Natural killer cell (primary cell): Measurements from ENCODE around the gene P2RX3. TPM values are rescaled to one million over a fixed set of nuclear protein-coding genes. Genes with fewer than 3 reads are reported as not detected.

ENCODE experiments used
- ATAC-seq, 3 donors: fragments of 150-1000 bp in 2 of 3; fragments of 200-7000 bp in 1 of 3; cut with Tn5 transposase; 1 replicate in 1 of 3; 2 replicates in 2 of 3; pipeline ENCODE4 v1.10.0; 2021; ENCODE audit warnings: mild to moderate bottlenecking in 2 of 3, moderate library complexity in 2 of 3
- DNase-seq, 2 donors: peaks; one replicate each; pipeline versions ENCODE4 v3.0.0 to v3.0.0-alpha.2; 2013 to 2021; ENCODE audit warnings: mixed read lengths in 1 of 2
- H3K27ac ChIP-seq: one replicate; pipeline ENCODE4 v1.5.1; 2013; ENCODE audit warnings: mild to moderate bottlenecking, low read length
- H3K27me3 ChIP-seq: one replicate; pipeline ENCODE4 v1.6.1; 2013; ENCODE audit warnings: low read length; ENCODE audit not compliant: control insufficient read depth, insufficient read depth
- H3K36me3 ChIP-seq: one replicate; pipeline ENCODE4 v1.6.1; 2013; ENCODE audit warnings: low read length; ENCODE audit not compliant: control insufficient read depth, insufficient read depth
- H3K4me1 ChIP-seq: one replicate; pipeline ENCODE4 v1.6.1; 2013; ENCODE audit warnings: low read length; ENCODE audit not compliant: control insufficient read depth, insufficient read depth
- H3K4me3 ChIP-seq: one replicate; pipeline ENCODE4 v1.5.1; 2013; ENCODE audit warnings: low read length
- H3K9me3 ChIP-seq: one replicate; pipeline ENCODE4 v1.6.1; 2013; ENCODE audit warnings: low read length; ENCODE audit not compliant: control insufficient read depth, insufficient read depth
- H3K27ac Mint-ChIP-seq, 2 donors: one replicate each; pipeline ENCODE4 v1.8.0; 2022; ENCODE audit warnings: mild to moderate bottlenecking in 2 of 2, mixed read lengths in 2 of 2, moderate library complexity in 1 of 2
- H3K27me3 Mint-ChIP-seq, 2 donors: one replicate each; pipeline ENCODE4 v1.8.0; 2022; ENCODE audit warnings: low read depth in 2 of 2, mixed read lengths in 2 of 2
- H3K36me3 Mint-ChIP-seq: one replicate; pipeline ENCODE4 v1.8.0; 2022; ENCODE audit warnings: mixed read lengths
- H3K4me1 Mint-ChIP-seq, 2 donors: one replicate each; pipeline ENCODE4 v1.8.0; 2022; ENCODE audit warnings: mixed read lengths in 2 of 2
- H3K4me3 Mint-ChIP-seq: one replicate; pipeline ENCODE4 v1.8.0; 2022; ENCODE audit warnings: mild to moderate bottlenecking, moderate library complexity, mixed read lengths
- H3K9me3 Mint-ChIP-seq, 2 donors: one replicate each; pipeline ENCODE4 v1.8.0; 2022; ENCODE audit warnings: mixed read lengths in 2 of 2
- WGBS: methylation state at CpG from one replicate; pipeline ENCODE4 v1.1.7; 2013; ENCODE audit warnings: missing lambda C conversion rate; ENCODE audit not compliant: insufficient coverage; 5-methylcytosine and 5-hydroxymethylcytosine counted together
- intact Hi-C: fragments of 100-400 bp; cut with micrococcal nuclease; formaldehyde crosslinking; loops from one replicate; pipeline ENCODE4 v1.14.2; 2022
- total RNA-seq, 4 donors: library from RNA; stranded (reverse); fragments of 120-200 nt in 1 of 4; gene quantifications; one replicate each; pipeline versions ENCODE4 v1.2.3 to v1.2.4, GENCODE V29; 2013 to 2022
- TF ChIP-seq, protein P1 (sequence below): fragments of 200-600 bp; IDR thresholded peaks from one replicate; pipeline ENCODE4 v1.8.0; 2022; ENCODE audit warnings: antibody characterized with exemption

The P2RX3 gene
- total RNA-seq, 3 donors from 2014 or later (not counting 1 experiment from before 2014, with no cell fraction given): not detected

DNA sequence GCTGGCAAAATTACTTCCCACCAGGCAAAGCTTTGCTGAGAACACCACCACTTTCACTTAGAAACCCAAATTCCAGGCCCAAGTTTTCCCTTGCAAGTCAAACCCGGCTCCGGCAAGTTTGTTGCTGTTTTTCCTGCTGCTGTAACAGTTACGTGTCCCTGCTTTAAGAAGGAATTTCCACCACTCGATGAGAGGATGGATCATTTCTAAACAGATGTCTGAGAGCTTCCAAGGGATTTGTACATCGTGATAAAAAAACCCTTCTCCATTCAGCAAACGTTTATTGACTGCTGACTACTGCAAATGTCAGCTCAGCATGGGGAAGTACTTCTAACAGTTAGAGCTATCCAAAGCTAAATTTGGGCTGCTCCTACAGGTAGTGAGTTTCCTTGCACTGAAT lies 19.7 kb downstream of the P2RX3 start:
- 62% methylated on average over 6 of the region's 6 CpGs for WGBS
- peaks cover 0 to 7% of the 10 kb centered on the region in 2 donors for H3K4me1 Mint-ChIP-seq
- H3K4me3 Mint-ChIP-seq: no peak overlapping the region
- no peaks in the 10 kb centered on the region for H3K36me3 ChIP-seq
- H3K27ac ChIP-seq: no peak overlapping the region
- H3K36me3 Mint-ChIP-seq: no peaks in the 10 kb centered on the region
- H3K27me3 ChIP-seq: no peaks in the 10 kb centered on the region
- no peaks in the 10 kb centered on the region for H3K9me3 Mint-ChIP-seq
- TF ChIP-seq, protein P1, sequence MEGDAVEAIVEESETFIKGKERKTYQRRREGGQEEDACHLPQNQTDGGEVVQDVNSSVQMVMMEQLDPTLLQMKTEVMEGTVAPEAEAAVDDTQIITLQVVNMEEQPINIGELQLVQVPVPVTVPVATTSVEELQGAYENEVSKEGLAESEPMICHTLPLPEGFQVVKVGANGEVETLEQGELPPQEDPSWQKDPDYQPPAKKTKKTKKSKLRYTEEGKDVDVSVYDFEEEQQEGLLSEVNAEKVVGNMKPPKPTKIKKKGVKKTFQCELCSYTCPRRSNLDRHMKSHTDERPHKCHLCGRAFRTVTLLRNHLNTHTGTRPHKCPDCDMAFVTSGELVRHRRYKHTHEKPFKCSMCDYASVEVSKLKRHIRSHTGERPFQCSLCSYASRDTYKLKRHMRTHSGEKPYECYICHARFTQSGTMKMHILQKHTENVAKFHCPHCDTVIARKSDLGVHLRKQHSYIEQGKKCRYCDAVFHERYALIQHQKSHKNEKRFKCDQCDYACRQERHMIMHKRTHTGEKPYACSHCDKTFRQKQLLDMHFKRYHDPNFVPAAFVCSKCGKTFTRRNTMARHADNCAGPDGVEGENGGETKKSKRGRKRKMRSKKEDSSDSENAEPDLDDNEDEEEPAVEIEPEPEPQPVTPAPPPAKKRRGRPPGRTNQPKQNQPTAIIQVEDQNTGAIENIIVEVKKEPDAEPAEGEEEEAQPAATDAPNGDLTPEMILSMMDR: no peak
- H3K27me3 Mint-ChIP-seq: peaks cover 0 to 6% of the 10 kb centered on the region in 2 donors
- no peak overlapping the region for H3K27ac Mint-ChIP-seq
- ATAC-seq: no peak
- no peak for DNase-seq
- intact Hi-C loops: no loop called here
- H3K4me3 ChIP-seq: no peak overlapping the region
- no peaks in the 10 kb centered on the region for H3K9me3 ChIP-seq
- H3K4me1 ChIP-seq: peaks cover 7% of the 10 kb centered on the region

DNA sequence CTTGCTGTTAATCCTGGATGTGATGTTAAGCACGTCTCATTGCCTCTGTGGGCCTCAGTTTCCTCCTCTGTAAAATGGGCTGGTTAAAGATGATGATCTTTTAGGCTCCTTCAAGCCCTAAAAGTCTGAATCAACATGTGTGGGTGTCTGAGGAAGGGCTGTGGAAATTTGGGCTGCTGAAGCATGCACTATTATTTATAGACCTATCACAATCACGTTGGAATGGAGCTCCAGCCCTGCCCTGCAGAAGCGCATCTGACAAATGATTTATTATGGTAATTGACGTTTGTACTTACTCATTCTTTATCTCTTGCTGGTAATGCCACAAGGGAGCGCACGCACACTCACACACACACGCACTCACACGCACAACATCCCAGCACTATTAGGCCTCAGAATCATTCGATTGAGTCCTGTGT lies 20.4 kb downstream of the P2RX3 start:
- no peak overlapping the region for H3K4me3 ChIP-seq
- WGBS: 84% methylated on average over 8 of the region's 9 CpGs
- intact Hi-C loops: no loop called here

DNA sequence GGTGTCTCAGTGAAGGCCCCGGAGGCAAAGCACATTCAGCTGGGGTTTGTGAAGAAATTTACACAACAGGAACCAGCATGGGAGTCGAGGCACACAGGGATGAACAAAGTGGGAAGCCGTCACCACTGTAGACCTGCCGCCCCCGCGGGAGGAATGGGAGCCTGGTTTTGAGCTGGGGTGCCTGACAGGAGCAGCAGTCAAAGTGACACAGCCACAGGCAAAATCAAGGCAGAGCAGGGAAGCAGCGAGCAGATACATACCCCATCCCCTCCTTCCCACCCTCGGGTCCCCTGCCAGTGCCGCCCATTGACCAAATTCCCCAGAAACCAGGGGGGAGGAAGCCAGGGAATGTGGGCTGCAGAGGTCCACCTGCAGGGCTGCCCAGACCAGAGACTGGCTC lies 20.8 kb downstream of the P2RX3 start:
- no peaks in the 10 kb centered on the region for H3K27me3 ChIP-seq
- no peak overlapping the region for H3K27ac ChIP-seq
- peaks cover 0 to 6% of the 10 kb centered on the region in 2 donors for H3K27me3 Mint-ChIP-seq
- intact Hi-C loops: no loop called here
- peaks cover 7% of the 10 kb centered on the region for H3K4me1 ChIP-seq
- H3K4me1 Mint-ChIP-seq: peaks cover 0 to 7% of the 10 kb centered on the region in 2 donors
- 89% methylated on average over 9 of the region's 9 CpGs for WGBS
- no peaks in the 10 kb centered on the region for H3K9me3 Mint-ChIP-seq
- H3K27ac Mint-ChIP-seq: no peak overlapping the region
- H3K4me3 Mint-ChIP-seq: no peak overlapping the region
- ATAC-seq: no peak
- TF ChIP-seq, protein P1: no peak
- no peaks in the 10 kb centered on the region for H3K36me3 ChIP-seq
- no peak for DNase-seq
- no peaks in the 10 kb centered on the region for H3K36me3 Mint-ChIP-seq
- H3K4me3 ChIP-seq: no peak overlapping the region
- no peaks in the 10 kb centered on the region for H3K9me3 ChIP-seq

More for the DNA sequence above, 20.4 kb downstream of the P2RX3 start:
- Mint-ChIP-seq H3K4me1 (peaks cover 0 to 7% of the 10 kb centered on the region in 2 donors), H3K9me3 (no peaks in the 10 kb centered on the region), H3K27ac (no peak overlapping the region), H3K4me3 (no peak overlapping the region), H3K36me3 (no peaks in the 10 kb centered on the region), H3K27me3 (peaks cover 0 to 6% of the 10 kb centered on the region in 2 donors)
- Histone ChIP-seq H3K36me3 (no peaks in the 10 kb centered on the region), H3K4me1 (peaks cover 7% of the 10 kb centered on the region), H3K9me3 (no peaks in the 10 kb centered on the region), H3K27me3 (no peaks in the 10 kb centered on the region), H3K27ac (no peak overlapping the region)
- ATAC-seq (no peak), DNase-seq (no peak)
- TF ChIP-seq, protein P1: no peak

DNA sequence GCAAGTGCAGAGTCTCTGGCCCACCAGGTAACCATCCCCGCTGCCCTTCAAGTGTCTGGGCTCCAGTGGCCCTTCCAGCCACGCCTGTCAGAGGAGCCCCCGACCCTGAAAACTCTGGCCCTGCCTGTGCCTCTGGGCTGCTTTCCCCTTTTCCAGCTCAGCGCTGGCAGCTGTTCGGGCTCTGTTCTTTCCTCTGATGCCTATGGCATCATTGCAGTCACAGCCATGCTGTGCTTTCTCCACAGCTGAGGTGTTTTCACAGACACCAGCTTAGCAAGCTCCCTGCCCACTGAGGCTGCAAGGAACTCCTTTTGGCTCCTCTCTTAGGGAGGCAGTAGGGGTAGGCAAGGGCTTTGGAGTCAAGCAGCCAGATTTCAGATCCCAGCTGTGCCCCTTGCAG lies 21.2 kb downstream of the P2RX3 start:
- Histone ChIP-seq H3K36me3 (no peaks in the 10 kb centered on the region), H3K27me3 (no peaks in the 10 kb centered on the region), H3K9me3 (no peaks in the 10 kb centered on the region), H3K4me1 (peaks cover 5% of the 10 kb centered on the region), H3K4me3 (no peak overlapping the region), H3K27ac (no peak overlapping the region)
- Mint-ChIP-seq H3K27ac (no peak overlapping the region), H3K9me3 (no peaks in the 10 kb centered on the region), H3K4me3 (no peak overlapping the region), H3K36me3 (no peaks in the 10 kb centered on the region), H3K27me3 (peaks cover 0 to 5% of the 10 kb centered on the region in 2 donors), H3K4me1 (peaks cover 0 to 5% of the 10 kb centered on the region in 2 donors)
- intact Hi-C loops: no loop called here
- TF ChIP-seq, protein P1: no peak
- ATAC-seq (no peak), DNase-seq (no peak)
- 89% methylated on average over 5 of the region's 5 CpGs for WGBS
